Activated naive CD8-positive, alpha-beta T cell treated with anti-CD3 and anti-CD28 coated beads for 36 hours (primary cell): Measurements from ENCODE around the gene ZG16. TPM values are rescaled to one million over a fixed set of nuclear protein-coding genes. Genes with fewer than 3 reads are reported as not detected.
"Not testable (repeated sequence)": the region's sequence is repeated elsewhere in the genome, so short reads cannot be mapped to it uniquely, and the experiment has no call there.

ENCODE experiments used
- DNase-seq: peaks from one replicate; pipeline ENCODE4 v3.0.0; 2021
- H3K27ac Mint-ChIP-seq: one replicate; pipeline ENCODE4 v1.8.0; 2022; ENCODE audit warnings: mild to moderate bottlenecking, moderate library complexity, mixed read lengths
- H3K27me3 Mint-ChIP-seq: one replicate; pipeline ENCODE4 v1.8.0; 2022; ENCODE audit warnings: mild to moderate bottlenecking, mixed read lengths
- H3K36me3 Mint-ChIP-seq: one replicate; pipeline ENCODE4 v1.8.0; 2021; ENCODE audit warnings: mild to moderate bottlenecking, mixed read lengths
- H3K4me1 Mint-ChIP-seq: one replicate; pipeline ENCODE4 v1.8.0; 2021; ENCODE audit warnings: mixed read lengths
- H3K4me3 Mint-ChIP-seq: one replicate; pipeline ENCODE4 v1.8.0; 2022; ENCODE audit warnings: mild to moderate bottlenecking, moderate library complexity, mixed read lengths
- H3K9me3 Mint-ChIP-seq: one replicate; pipeline ENCODE4 v1.8.0; 2022; ENCODE audit warnings: mixed read lengths
- total RNA-seq, 2 experiments: library from RNA; stranded (reverse); gene quantifications; one replicate each; pipeline ENCODE4 v1.2.3, GENCODE V29; 2021

ZG16 gene, protein sequence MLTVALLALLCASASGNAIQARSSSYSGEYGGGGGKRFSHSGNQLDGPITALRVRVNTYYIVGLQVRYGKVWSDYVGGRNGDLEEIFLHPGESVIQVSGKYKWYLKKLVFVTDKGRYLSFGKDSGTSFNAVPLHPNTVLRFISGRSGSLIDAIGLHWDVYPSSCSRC
- not detected for total RNA-seq

DNA sequence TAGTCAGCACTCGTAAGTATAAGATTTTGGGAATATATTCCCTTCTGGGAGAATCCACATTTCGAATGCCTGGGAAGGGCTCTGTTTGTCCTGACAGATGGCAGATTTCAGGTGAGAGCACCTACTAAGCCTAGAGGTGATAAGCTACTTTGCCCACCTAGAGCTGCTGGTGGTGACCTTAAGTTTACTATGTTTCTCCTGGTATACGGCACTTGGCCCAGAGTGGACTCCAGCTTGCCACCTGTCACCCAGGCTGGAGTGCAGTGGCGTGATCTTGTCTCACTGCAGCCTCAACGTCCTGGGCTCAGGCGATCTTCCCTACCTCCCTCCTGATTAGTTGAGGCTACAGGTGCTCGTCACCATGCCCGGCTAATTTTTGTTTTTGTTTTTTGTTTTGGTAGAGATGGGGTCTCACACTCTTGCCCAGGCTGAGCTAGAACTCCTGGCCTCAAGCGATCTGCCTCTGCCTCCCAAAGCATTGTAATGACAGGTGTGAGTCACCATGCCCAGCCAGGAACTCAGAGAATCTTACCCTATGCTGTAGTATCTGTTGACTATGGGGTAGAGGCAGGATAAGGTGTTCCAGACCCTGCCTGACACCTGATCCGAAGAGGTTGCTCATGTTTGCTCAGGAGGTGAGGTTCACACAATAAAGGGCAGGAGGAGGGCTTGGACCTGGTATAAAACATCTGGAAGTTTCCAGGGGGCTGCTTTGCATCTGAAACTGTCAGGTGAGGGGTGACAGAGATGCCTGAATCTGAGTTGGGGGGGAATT, at the start of gene ZG16:
Gene ZG16, plus strand, starts transcription at position 681 of the 775 bp plus-strand sequence. CDS start 1,011 bp downstream, outside the sequence.
- no peak within 1 kb of the TSS for H3K4me3 Mint-ChIP-seq

GRCh38 chr16:29729116-29729521, 48.9 kb upstream of the ZG16 start:
- Mint-ChIP-seq H3K27me3 (no peaks in the 10 kb centered on the region), H3K36me3 (peaks cover 9% of the 10 kb centered on the region), H3K4me3 (no peak overlapping the region), H3K9me3 (peaks cover 11% of the 10 kb centered on the region), H3K4me1 (peaks cover 26% of the 10 kb centered on the region), H3K27ac (no peak overlapping the region)
- no peak for DNase-seq

More for the DNA sequence above, at the start of gene ZG16:
- H3K27me3 Mint-ChIP-seq, result no peaks in the 10 kb centered on the region
- no peak within 1 kb of the TSS for H3K27ac Mint-ChIP-seq
- peaks cover 17% of the 10 kb centered on the region for H3K4me1 Mint-ChIP-seq
- H3K9me3 Mint-ChIP-seq, result no peaks in the 10 kb centered on the region
- H3K36me3 Mint-ChIP-seq, result no peaks in the 10 kb centered on the region
- DNase-seq, result no peak

- no peaks in the 10 kb centered on the region for H3K27me3 Mint-ChIP-seq
- no peak for DNase-seq
- peaks cover 12% of the 10 kb centered on the region for H3K36me3 Mint-ChIP-seq
- no peak overlapping the region for H3K4me3 Mint-ChIP-seq
- H3K27ac Mint-ChIP-seq, result peak overlapping the region; percentile 66
- H3K9me3 Mint-ChIP-seq, result peaks cover 12% of the 10 kb centered on the region
- peaks cover 21% of the 10 kb centered on the region for H3K4me1 Mint-ChIP-seq
These were observed 47.4 kb upstream of the ZG16 start for GRCh38 chr16:29730649-29731048.

DNA sequence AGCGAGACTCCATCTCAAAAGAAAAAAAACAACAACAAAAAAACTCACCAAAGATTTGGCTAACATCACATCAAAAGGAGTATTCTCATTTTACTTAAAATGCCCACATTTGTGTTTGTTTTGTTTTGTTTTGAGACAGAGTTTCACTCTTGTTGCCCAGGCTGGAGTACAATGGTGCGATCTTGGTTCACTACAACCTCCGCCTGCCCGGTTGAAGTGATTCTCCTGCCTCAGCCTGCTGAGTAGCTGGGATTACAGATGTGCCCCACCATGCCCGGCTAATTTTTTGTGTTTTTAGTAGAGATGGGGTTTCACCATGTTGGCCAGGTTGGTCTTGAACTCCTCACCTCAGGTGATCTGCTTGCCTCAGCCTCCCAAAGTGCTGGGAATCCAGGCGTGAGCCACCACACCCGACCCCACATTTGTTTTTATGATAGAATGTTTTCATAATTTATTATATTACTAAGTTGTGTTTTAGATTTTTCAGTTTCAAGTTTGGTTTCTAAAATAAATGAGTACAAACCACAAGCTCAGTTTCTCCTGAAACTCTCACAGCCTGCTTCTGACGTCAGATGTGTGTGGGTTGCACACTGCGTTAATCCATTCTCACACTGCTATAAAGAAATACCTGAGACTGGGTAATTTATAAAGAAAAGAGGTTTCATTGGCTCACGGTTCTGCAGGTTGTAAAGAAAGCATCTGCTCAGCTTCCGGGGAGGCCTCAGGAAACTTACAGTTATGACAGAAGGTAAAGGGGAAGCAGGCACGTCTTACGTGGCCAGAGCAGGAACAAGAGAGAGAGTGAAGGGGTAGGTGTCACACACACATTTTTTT, 46.1 kb upstream of the ZG16 start:
- Mint-ChIP-seq H3K36me3 (peaks cover 12% of the 10 kb centered on the region), H3K4me3 (peak overlapping the region; percentile 53), H3K27ac (peak overlapping the region; percentile 95), H3K4me1 (peaks cover 28% of the 10 kb centered on the region), H3K9me3 (peaks cover 12% of the 10 kb centered on the region)
- peak; percentile 77 for DNase-seq
- H3K27me3 Mint-ChIP-seq, result not testable (repeated sequence)

DNA sequence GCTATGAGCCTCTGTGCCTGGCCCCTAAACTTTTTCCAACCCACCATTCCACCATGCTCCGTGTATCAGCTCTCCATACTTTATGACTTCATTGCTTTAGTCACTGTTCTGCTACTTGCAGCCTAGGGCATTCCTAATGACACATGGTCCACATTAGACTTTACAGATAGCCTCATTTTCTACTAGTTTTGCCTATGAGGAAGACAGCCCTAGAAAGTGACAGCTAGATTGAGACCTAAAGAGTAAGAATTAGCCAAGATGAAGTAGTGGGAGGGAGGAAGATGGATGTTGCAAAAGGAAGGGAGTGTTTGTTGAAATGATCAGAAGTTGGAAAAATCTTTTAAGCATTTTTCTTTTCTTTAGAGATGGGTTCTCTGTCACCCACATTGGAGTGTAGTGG, 43.3 kb upstream of the ZG16 start:
- no peak for DNase-seq
- H3K27ac Mint-ChIP-seq, result no peak overlapping the region

DNA sequence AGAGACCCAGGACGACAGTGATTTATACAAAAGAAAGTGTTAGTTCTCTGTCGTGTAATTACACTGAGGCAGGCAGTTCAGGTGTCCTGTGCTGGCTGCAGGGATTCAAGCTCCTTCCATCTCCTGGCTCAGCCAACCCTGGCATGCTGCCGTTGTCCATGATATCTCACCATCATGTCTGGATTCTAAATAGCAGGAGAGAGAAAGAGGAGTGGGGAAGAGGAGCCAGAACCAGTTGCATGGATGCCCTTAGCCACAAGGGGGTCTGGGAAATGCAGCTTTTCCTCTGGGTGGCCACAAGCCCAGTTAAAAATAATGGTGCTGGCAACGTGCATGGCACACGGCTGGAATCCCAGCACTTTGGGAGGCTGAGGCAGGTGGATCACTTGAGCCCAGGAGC, 41.9 kb upstream of the ZG16 start:
- peaks cover 12% of the 10 kb centered on the region for H3K36me3 Mint-ChIP-seq
- H3K27ac Mint-ChIP-seq, result no peak overlapping the region
- peaks cover 50% of the 10 kb centered on the region for H3K4me1 Mint-ChIP-seq

More for the DNA sequence above, 43.3 kb upstream of the ZG16 start:
- peaks cover 12% of the 10 kb centered on the region for H3K36me3 Mint-ChIP-seq
- no peaks in the 10 kb centered on the region for H3K27me3 Mint-ChIP-seq
- H3K4me3 Mint-ChIP-seq, result no peak overlapping the region
- H3K4me1 Mint-ChIP-seq, result peaks cover 45% of the 10 kb centered on the region
- H3K9me3 Mint-ChIP-seq, result peaks cover 12% of the 10 kb centered on the region

GRCh38 chr16:29736764-29737163, 41.3 kb upstream of the ZG16 start:
- Mint-ChIP-seq H3K36me3 (peaks cover 14% of the 10 kb centered on the region), H3K9me3 (peaks cover 9% of the 10 kb centered on the region), H3K4me1 (peaks cover 54% of the 10 kb centered on the region), H3K27me3 (no peaks in the 10 kb centered on the region), H3K4me3 (no peak overlapping the region), H3K27ac (no peak overlapping the region)
- DNase-seq, result no peak

More for the DNA sequence above, 41.9 kb upstream of the ZG16 start:
- DNase-seq, result no peak
- H3K9me3 Mint-ChIP-seq, result peaks cover 12% of the 10 kb centered on the region
- no peaks in the 10 kb centered on the region for H3K27me3 Mint-ChIP-seq
- no peak overlapping the region for H3K4me3 Mint-ChIP-seq

DNA sequence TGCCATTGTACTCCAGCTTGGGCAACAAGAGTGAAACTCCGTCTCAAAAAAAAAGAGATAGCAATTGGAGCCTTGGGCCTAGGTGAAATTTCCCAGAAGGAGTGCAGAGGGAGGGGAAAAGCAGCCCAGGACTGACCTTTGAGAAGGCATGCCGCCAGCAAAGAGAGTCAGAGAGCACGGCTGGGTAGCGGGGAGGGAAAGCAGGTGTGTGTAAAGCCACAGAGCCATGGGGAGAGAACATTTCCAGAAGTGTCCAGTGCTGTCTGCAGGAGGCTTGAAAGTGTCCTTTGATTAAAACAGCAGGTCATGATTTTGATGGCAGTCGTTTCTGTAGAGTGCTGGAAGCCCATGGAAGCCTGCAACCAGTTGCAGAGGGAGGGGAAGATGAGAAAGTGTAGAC, 40.3 kb upstream of the ZG16 start:
- peaks cover 5% of the 10 kb centered on the region for H3K9me3 Mint-ChIP-seq
- peaks cover 18% of the 10 kb centered on the region for H3K36me3 Mint-ChIP-seq
- DNase-seq, result no peak
- no peak overlapping the region for H3K4me3 Mint-ChIP-seq
- H3K27ac Mint-ChIP-seq, result peak overlapping the region; percentile 68
- H3K4me1 Mint-ChIP-seq, result peaks cover 52% of the 10 kb centered on the region
- no peaks in the 10 kb centered on the region for H3K27me3 Mint-ChIP-seq

GRCh38 chr16:29738514-29738913, 39.5 kb upstream of the ZG16 start:
- H3K4me1 Mint-ChIP-seq, result peaks cover 57% of the 10 kb centered on the region
- H3K27me3 Mint-ChIP-seq, result no peaks in the 10 kb centered on the region
- H3K27ac Mint-ChIP-seq, result peak overlapping the region; percentile 68
- H3K36me3 Mint-ChIP-seq, result peaks cover 21% of the 10 kb centered on the region
- DNase-seq, result no peak
- H3K4me3 Mint-ChIP-seq, result no peak overlapping the region
- peaks cover 2% of the 10 kb centered on the region for H3K9me3 Mint-ChIP-seq

- Mint-ChIP-seq H3K27ac (peak overlapping the region; percentile 71), H3K4me1 (peaks cover 67% of the 10 kb centered on the region), H3K36me3 (peaks cover 27% of the 10 kb centered on the region)
- H3K4me3 Mint-ChIP-seq, H3K9me3 Mint-ChIP-seq, H3K27me3 Mint-ChIP-seq, DNase-seq: not testable (repeated sequence)
These were observed 38.0 kb upstream of the ZG16 start for GRCh38 chr16:29739927-29740629.

- H3K36me3 Mint-ChIP-seq, result peaks cover 27% of the 10 kb centered on the region
- H3K4me1 Mint-ChIP-seq, result peaks cover 71% of the 10 kb centered on the region
- peak overlapping the region; percentile 71 for H3K27ac Mint-ChIP-seq
- H3K4me3 Mint-ChIP-seq, DNase-seq, H3K9me3 Mint-ChIP-seq, H3K27me3 Mint-ChIP-seq: not testable (repeated sequence)
These were observed 37.4 kb upstream of the ZG16 start for GRCh38 chr16:29740630-29741015.

DNA sequence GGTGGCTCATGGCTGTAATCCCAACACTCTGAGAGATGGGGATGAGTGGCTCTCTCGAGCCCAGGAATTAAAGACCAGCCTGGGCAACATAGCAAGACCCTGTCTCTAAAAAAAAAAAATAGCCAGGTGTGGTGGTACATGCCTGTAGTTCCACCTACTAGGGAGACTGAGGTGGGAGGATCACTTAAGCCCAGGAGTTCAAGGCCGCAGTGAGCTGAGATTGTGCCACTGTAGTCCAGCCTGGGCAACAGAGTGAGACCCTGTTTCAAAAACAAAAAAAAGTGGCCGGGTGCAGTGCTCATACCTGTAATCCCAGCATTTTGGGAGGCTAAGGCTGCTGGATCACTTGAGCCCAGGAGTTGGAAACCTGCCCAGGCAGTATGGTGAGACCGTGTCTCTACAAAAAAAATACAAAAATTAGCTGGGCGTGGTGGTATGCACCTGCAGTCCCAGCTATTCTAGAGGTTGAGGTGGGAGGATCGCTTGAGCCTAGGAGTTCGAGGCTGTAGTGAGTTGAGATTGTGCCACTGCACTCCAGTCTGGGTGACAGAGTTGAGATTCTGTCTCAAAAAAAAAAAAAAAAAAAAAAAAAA, 35.3 kb upstream of the ZG16 start:
- H3K4me1 Mint-ChIP-seq, result peaks cover 81% of the 10 kb centered on the region
- peaks cover 3% of the 10 kb centered on the region for H3K9me3 Mint-ChIP-seq
- H3K4me3 Mint-ChIP-seq, result peak overlapping the region; percentile 97
- peaks cover 3% of the 10 kb centered on the region for H3K27me3 Mint-ChIP-seq
- H3K27ac Mint-ChIP-seq, result peak overlapping the region; percentile 81
- no peak for DNase-seq
- peaks cover 37% of the 10 kb centered on the region for H3K36me3 Mint-ChIP-seq

DNA sequence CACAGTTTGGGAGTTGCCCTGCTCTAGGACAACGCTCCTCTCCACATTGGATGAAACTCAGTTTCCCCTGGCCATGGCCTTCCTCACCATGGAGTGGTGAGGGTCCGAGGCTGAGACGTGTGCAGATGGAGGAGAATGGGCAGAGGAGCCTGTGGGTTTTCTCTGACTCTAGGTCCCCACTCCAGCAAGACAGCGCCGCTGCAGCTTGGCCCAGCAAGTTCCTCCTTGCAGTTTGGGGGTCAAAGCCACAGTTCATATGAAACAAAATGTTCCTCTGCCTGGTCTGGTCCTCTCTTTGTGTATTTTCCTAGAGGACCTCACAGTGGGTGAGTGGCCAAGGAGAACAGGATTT, 34.6 kb upstream of the ZG16 start:
- no peak for DNase-seq
- Mint-ChIP-seq H3K36me3 (peaks cover 37% of the 10 kb centered on the region), H3K9me3 (peaks cover 3% of the 10 kb centered on the region), H3K4me3 (peak overlapping the region; percentile 97), H3K4me1 (peaks cover 75% of the 10 kb centered on the region), H3K27me3 (peaks cover 3% of the 10 kb centered on the region), H3K27ac (peak overlapping the region; percentile 81)

GRCh38 chr16:29743827-29744531, 34.1 kb upstream of the ZG16 start:
- Mint-ChIP-seq H3K4me1 (peaks cover 73% of the 10 kb centered on the region), H3K27me3 (peaks cover 3% of the 10 kb centered on the region), H3K36me3 (peaks cover 37% of the 10 kb centered on the region), H3K4me3 (peak overlapping the region; percentile 97), H3K27ac (peak overlapping the region; percentile 97), H3K9me3 (peaks cover 3% of the 10 kb centered on the region)
- peak; percentile 47 for DNase-seq
